Measurements from ENCODE around the gene PTPRK. TPM values are rescaled to one million over a fixed set of nuclear protein-coding genes. Genes with fewer than 3 reads are reported as not detected.

The PTPRK gene
- total and polyA plus RNA-seq, 2 donors (not counting 1 experiment from before 2014, with no cell fraction given) = 19.4 to 75.5 TPM

DNA sequence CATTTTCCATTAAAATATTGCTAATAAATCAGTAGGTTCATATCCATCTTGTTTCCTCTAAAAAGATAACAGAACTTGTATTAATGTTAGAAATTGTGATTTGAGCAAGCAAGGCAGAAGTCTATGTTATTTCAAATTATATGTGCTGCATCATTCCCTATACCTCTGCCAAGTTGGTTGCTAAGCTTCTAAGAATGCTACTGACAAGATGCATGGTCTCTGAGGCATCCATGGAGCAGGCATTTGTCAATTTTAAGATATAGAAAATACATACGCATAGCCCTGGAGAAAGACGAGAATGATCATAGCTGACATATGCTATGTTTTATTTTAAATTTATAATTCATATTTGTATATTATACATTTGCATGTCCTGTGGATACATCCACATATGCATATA lies 451.2 kb downstream of the PTPRK start:
- Histone ChIP-seq H3K79me2 (ENCODE audit: control insufficient read depth, insufficient read depth, low read length) (no peaks in the 10 kb centered on the region), H3K27ac (ENCODE audit: insufficient read depth, low read length) (no peak overlapping the region), H3K36me3 (ENCODE audit: control insufficient read depth, insufficient read depth, low read length) (peaks cover 4% of the 10 kb centered on the region), H3K9me3 (ENCODE audit: control insufficient read depth, insufficient read depth, low read depth, low read length) (no peaks in the 10 kb centered on the region), H2AFZ (ENCODE audit: low read length) (no peak overlapping the region), H3K4me1 (ENCODE audit: control insufficient read depth, extremely low read depth, insufficient read depth, low read length) (no peaks in the 10 kb centered on the region), H3K27me3 (ENCODE audit: control insufficient read depth, insufficient read depth, low read length) (no peaks in the 10 kb centered on the region), H3K4me3 (replicated peaks in 1 of 4; ENCODE audit: control extremely low read depth in 1 of 4, insufficient read depth in 1 of 4, low read depth in 3 of 4, low read length in 4 of 4) (no peak overlapping the region), H3K9ac (ENCODE audit: insufficient read depth, low read length) (no peak overlapping the region), H4K20me1 (ENCODE audit: control insufficient read depth, extremely low read depth, insufficient read depth, low read length) (no peaks in the 10 kb centered on the region), H3K4me2 (ENCODE audit: extremely low read depth, insufficient read depth, low read length) (no peak overlapping the region)
- TF ChIP-seq, protein P1, sequence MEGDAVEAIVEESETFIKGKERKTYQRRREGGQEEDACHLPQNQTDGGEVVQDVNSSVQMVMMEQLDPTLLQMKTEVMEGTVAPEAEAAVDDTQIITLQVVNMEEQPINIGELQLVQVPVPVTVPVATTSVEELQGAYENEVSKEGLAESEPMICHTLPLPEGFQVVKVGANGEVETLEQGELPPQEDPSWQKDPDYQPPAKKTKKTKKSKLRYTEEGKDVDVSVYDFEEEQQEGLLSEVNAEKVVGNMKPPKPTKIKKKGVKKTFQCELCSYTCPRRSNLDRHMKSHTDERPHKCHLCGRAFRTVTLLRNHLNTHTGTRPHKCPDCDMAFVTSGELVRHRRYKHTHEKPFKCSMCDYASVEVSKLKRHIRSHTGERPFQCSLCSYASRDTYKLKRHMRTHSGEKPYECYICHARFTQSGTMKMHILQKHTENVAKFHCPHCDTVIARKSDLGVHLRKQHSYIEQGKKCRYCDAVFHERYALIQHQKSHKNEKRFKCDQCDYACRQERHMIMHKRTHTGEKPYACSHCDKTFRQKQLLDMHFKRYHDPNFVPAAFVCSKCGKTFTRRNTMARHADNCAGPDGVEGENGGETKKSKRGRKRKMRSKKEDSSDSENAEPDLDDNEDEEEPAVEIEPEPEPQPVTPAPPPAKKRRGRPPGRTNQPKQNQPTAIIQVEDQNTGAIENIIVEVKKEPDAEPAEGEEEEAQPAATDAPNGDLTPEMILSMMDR (conservative IDR thresholded peaks at IDR 0.05 in 1 of 2, IDR thresholded peaks at IDR 0.05 in 1 of 2; ENCODE audit: low read depth in 1 of 2, low read length in 2 of 2) = no peak
- peak; percentile 61 to 80 for DNase-seq (ENCODE audit: low read depth in 2 of 2)

DNA sequence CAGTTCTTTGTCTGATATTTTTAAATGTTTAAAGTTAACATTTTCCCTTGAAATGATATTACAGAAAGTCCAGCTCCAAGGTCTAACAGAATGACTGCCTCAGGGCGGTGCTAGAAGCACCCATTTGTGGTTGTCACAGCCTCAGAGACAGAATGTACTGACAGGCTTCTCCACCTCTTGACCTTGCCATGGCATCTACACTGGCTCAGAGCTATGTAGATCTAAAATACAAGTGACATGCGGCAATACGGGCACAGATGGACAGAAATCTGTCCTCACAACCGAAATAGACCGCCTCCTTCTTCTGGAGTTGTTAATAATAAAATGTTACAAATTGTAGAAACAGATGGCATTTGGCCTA lies 452.3 kb downstream of the PTPRK start:
- Histone ChIP-seq H3K4me2 (ENCODE audit: extremely low read depth, insufficient read depth, low read length) (no peak overlapping the region), H3K79me2 (ENCODE audit: control insufficient read depth, insufficient read depth, low read length) (no peaks in the 10 kb centered on the region), H3K9me3 (ENCODE audit: control insufficient read depth, insufficient read depth, low read depth, low read length) (no peaks in the 10 kb centered on the region), H3K4me3 (replicated peaks in 1 of 4; ENCODE audit: control extremely low read depth in 1 of 4, insufficient read depth in 1 of 4, low read depth in 3 of 4, low read length in 4 of 4) (no peak overlapping the region), H2AFZ (ENCODE audit: low read length) (no peak overlapping the region), H3K36me3 (ENCODE audit: control insufficient read depth, insufficient read depth, low read length) (peaks cover 4% of the 10 kb centered on the region), H3K9ac (ENCODE audit: insufficient read depth, low read length) (no peak overlapping the region), H3K4me1 (ENCODE audit: control insufficient read depth, extremely low read depth, insufficient read depth, low read length) (no peaks in the 10 kb centered on the region), H3K27me3 (ENCODE audit: control insufficient read depth, insufficient read depth, low read length) (no peaks in the 10 kb centered on the region), H4K20me1 (ENCODE audit: control insufficient read depth, extremely low read depth, insufficient read depth, low read length) (no peaks in the 10 kb centered on the region), H3K27ac (ENCODE audit: insufficient read depth, low read length) (no peak overlapping the region)
- no peak for DNase-seq (ENCODE audit: low read depth in 2 of 2)
- TF ChIP-seq, protein P1 (conservative IDR thresholded peaks at IDR 0.05 in 1 of 2, IDR thresholded peaks at IDR 0.05 in 1 of 2; ENCODE audit: low read depth in 1 of 2, low read length in 2 of 2) = no peak
- TF ChIP-seq EZH2 (IDR thresholded peaks at IDR 0.05; ENCODE audit: low read length, missing control alignments) = no peak

DNA sequence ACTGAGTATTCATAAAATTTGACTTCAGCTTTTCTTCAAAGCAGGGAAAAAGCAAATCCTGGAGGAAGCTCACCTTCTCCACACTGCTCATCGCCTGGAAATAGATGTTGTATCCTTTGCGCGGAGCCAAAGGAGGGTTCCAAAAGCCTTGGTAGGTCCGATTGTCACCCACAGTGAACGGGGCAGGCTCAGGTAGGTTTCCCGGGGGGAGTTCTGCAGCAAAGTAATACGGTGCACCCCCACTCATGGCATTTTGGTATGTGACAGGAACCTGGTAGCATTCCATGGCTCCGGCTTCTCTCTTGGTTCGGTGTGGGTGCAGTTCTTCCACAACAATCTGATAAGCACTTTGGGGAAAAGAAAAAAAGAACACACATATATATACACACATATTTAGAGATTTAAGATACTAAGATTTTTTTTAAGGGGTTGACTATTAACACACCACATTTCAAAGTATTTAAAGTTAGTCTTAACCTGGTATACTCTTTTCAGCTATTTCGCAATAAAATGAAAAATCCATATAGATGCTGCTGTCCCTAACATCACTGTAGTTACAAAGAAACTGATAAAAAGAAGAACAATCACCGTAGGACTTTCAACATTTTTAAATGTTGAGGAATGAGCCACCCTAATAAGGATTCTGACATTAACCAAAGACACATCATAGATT lies 452.8 kb downstream of the PTPRK start:
- Histone ChIP-seq H4K20me1 (ENCODE audit: control insufficient read depth, extremely low read depth, insufficient read depth, low read length) (no peaks in the 10 kb centered on the region), H3K4me2 (ENCODE audit: extremely low read depth, insufficient read depth, low read length) (no peak overlapping the region), H3K9ac (ENCODE audit: insufficient read depth, low read length) (no peak overlapping the region), H3K27me3 (ENCODE audit: control insufficient read depth, insufficient read depth, low read length) (no peaks in the 10 kb centered on the region), H3K79me2 (ENCODE audit: control insufficient read depth, insufficient read depth, low read length) (no peaks in the 10 kb centered on the region), H3K27ac (ENCODE audit: insufficient read depth, low read length) (no peak overlapping the region), H2AFZ (ENCODE audit: low read length) (no peak overlapping the region), H3K9me3 (ENCODE audit: control insufficient read depth, insufficient read depth, low read depth, low read length) (no peaks in the 10 kb centered on the region), H3K4me1 (ENCODE audit: control insufficient read depth, extremely low read depth, insufficient read depth, low read length) (no peaks in the 10 kb centered on the region), H3K36me3 (ENCODE audit: control insufficient read depth, insufficient read depth, low read length) (peaks cover 4% of the 10 kb centered on the region), H3K4me3 (replicated peaks in 1 of 4; ENCODE audit: control extremely low read depth in 1 of 4, insufficient read depth in 1 of 4, low read depth in 3 of 4, low read length in 4 of 4) (no peak overlapping the region)
- DNase-seq (ENCODE audit: low read depth in 2 of 2) = no peak
- TF ChIP-seq EZH2 (IDR thresholded peaks at IDR 0.05; ENCODE audit: low read length, missing control alignments) = no peak
- TF ChIP-seq, protein P1 (conservative IDR thresholded peaks at IDR 0.05 in 1 of 2, IDR thresholded peaks at IDR 0.05 in 1 of 2; ENCODE audit: low read depth in 1 of 2, low read length in 2 of 2) = no peak

All from fibroblast of lung (primary cell).